ENCODE measurements around the gene ALLC.

- no peak for TF ChIP-seq CTCF (IDR thresholded peaks at IDR 0.05; ENCODE audit: poor library complexity)
- no peak for TF ChIP-seq EZH2 (IDR thresholded peaks at IDR 0.05; ENCODE audit: borderline replicate concordance)
- no peak for TF ChIP-seq EZH2phosphoT487 (IDR thresholded peaks at IDR 0.05; ENCODE audit: low read depth, severe bottlenecking, unreplicated experiment)
Measured at GRCh38 chr2:3637692-3638455, 20.1 kb upstream of the ALLC start.

Measured in hepatocyte (in vitro differentiated cells).